BLaER1 (cell line): Measurements from ENCODE around the gene PCCA.
"Not testable (repeated sequence)": the region's sequence is repeated elsewhere in the genome, so short reads cannot be mapped to it uniquely, and the experiment has no call there.

ENCODE experiments used
- H3K27ac ChIP-seq: shearing (Covaris generic); formaldehyde crosslinking; 2 replicates; pipeline ENCODE4 v1.8.1; 2022
- H3K27me3 ChIP-seq: shearing (Covaris generic); formaldehyde crosslinking; 2 replicates; pipeline ENCODE4 v1.8.1; 2022
- H3K36me3 ChIP-seq: shearing (Covaris generic); formaldehyde crosslinking; 2 replicates; pipeline ENCODE4 v1.8.1; 2022
- H3K4me1 ChIP-seq: shearing (Covaris generic); formaldehyde crosslinking; 2 replicates; pipeline ENCODE4 v1.8.1; 2022
- H3K4me2 ChIP-seq: shearing (Covaris generic); formaldehyde crosslinking; 2 replicates; pipeline ENCODE4 v1.8.1; 2022
- H3K4me3 ChIP-seq: shearing (Covaris generic); formaldehyde crosslinking; 2 replicates; pipeline ENCODE4 v1.8.1; 2022
- H3K9ac ChIP-seq: shearing (Covaris generic); formaldehyde crosslinking; 2 replicates; pipeline ENCODE4 v1.8.1; 2022
- H3K9me3 ChIP-seq: shearing (Covaris generic); formaldehyde crosslinking; 2 replicates; pipeline ENCODE4 v1.8.1; 2022
- H4K20me1 ChIP-seq: shearing (Covaris generic); formaldehyde crosslinking; 2 replicates; pipeline ENCODE4 v1.8.1; 2022
- Cebpa-rat ChIP-seq: shearing (Covaris generic); IDR thresholded peaks from 2 replicates; pipeline ENCODE4 v1.8.1; 2022

The PCCA gene

GRCh38 chr13:100266026-100266425 lies 177.1 kb downstream of the PCCA start:
- H3K4me2 ChIP-seq = no peak overlapping the region
- H3K27ac ChIP-seq = no peak overlapping the region
- H3K9me3 ChIP-seq = no peaks in the 10 kb centered on the region
- H3K27me3 ChIP-seq = no peaks in the 10 kb centered on the region
- H3K4me3 ChIP-seq = no peak overlapping the region
- H4K20me1 ChIP-seq = no peaks in the 10 kb centered on the region
- no peak overlapping the region for H3K9ac ChIP-seq
- TF ChIP-seq Cebpa-rat = no peak
- no peaks in the 10 kb centered on the region for H3K4me1 ChIP-seq
- H3K36me3 ChIP-seq = peaks cover 3% of the 10 kb centered on the region; the same call in 1 of the 2 replicates

GRCh38 chr13:100269837-100270236 lies 180.9 kb downstream of the PCCA start:
- Histone ChIP-seq H3K4me2 (no peak overlapping the region), H3K9ac (no peak overlapping the region), H3K4me1 (peaks cover 19% of the 10 kb centered on the region), H3K9me3 (no peaks in the 10 kb centered on the region), H3K27ac (no peak overlapping the region), H3K4me3 (no peak overlapping the region), H4K20me1 (no peaks in the 10 kb centered on the region), H3K27me3 (no peaks in the 10 kb centered on the region), H3K36me3 (peaks cover 3% of the 10 kb centered on the region; the same call in 1 of the 2 replicates)
- TF ChIP-seq Cebpa-rat = no peak

GRCh38 chr13:100273138-100273537 lies 184.2 kb downstream of the PCCA start:
- TF ChIP-seq Cebpa-rat = no peak
- Histone ChIP-seq H3K4me1 (peaks cover 30% of the 10 kb centered on the region), H3K4me3 (no peak overlapping the region), H3K9me3 (no peaks in the 10 kb centered on the region), H3K27ac (no peak overlapping the region), H4K20me1 (no peaks in the 10 kb centered on the region), H3K36me3 (peaks cover 3% of the 10 kb centered on the region; the same call in 1 of the 2 replicates), H3K9ac (no peak overlapping the region), H3K27me3 (no peaks in the 10 kb centered on the region), H3K4me2 (peak overlapping the region; percentile 78)

GRCh38 chr13:100273552-100273951 lies 184.7 kb downstream of the PCCA start:
- peaks cover 30% of the 10 kb centered on the region for H3K4me1 ChIP-seq
- no peaks in the 10 kb centered on the region for H4K20me1 ChIP-seq
- H3K4me3 ChIP-seq = no peak overlapping the region
- no peak overlapping the region for H3K9ac ChIP-seq
- TF ChIP-seq Cebpa-rat = no peak
- H3K9me3 ChIP-seq = no peaks in the 10 kb centered on the region
- no peak overlapping the region for H3K27ac ChIP-seq
- H3K4me2 ChIP-seq = peak overlapping the region; percentile 78
- peaks cover 3% of the 10 kb centered on the region; the same call in 1 of the 2 replicates for H3K36me3 ChIP-seq
- H3K27me3 ChIP-seq = no peaks in the 10 kb centered on the region

GRCh38 chr13:100274942-100275506 lies 186.1 kb downstream of the PCCA start:
- Histone ChIP-seq H3K9me3 (no peaks in the 10 kb centered on the region), H3K36me3 (no peaks in the 10 kb centered on the region), H3K4me1 (peaks cover 30% of the 10 kb centered on the region), H3K4me2 (peak overlapping the region; percentile 78), H3K27ac (peak overlapping the region; percentile 31; the same call in 1 of the 2 replicates), H3K9ac (no peak overlapping the region), H3K27me3 (no peaks in the 10 kb centered on the region), H4K20me1 (no peaks in the 10 kb centered on the region), H3K4me3 (no peak overlapping the region)
- no peak for TF ChIP-seq Cebpa-rat

GRCh38 chr13:100275746-100276145 lies 186.9 kb downstream of the PCCA start:
- peak overlapping the region; percentile 78; the same call in 1 of the 2 replicates for H3K4me2 ChIP-seq
- TF ChIP-seq Cebpa-rat = no peak
- H3K9ac ChIP-seq = no peak overlapping the region
- H4K20me1 ChIP-seq = no peaks in the 10 kb centered on the region
- peaks cover 30% of the 10 kb centered on the region for H3K4me1 ChIP-seq
- no peak overlapping the region for H3K4me3 ChIP-seq
- no peaks in the 10 kb centered on the region for H3K27me3 ChIP-seq
- no peaks in the 10 kb centered on the region for H3K36me3 ChIP-seq
- H3K9me3 ChIP-seq = no peaks in the 10 kb centered on the region
- H3K27ac ChIP-seq = no peak overlapping the region

GRCh38 chr13:100280681-100281080 lies 191.8 kb downstream of the PCCA start:
- TF ChIP-seq Cebpa-rat = no peak

GRCh38 chr13:100282306-100282705 lies 193.4 kb downstream of the PCCA start:
- not testable (repeated sequence) for H3K27ac ChIP-seq, H3K36me3 ChIP-seq, H3K9ac ChIP-seq, H3K4me2 ChIP-seq, H3K27me3 ChIP-seq, H4K20me1 ChIP-seq, H3K9me3 ChIP-seq, H3K4me1 ChIP-seq, H3K4me3 ChIP-seq

More at GRCh38 chr13:100280681-100281080, 191.8 kb downstream of the PCCA start:
- H3K36me3 ChIP-seq = no peaks in the 10 kb centered on the region
- no peak overlapping the region for H3K9ac ChIP-seq
- H3K9me3 ChIP-seq = no peaks in the 10 kb centered on the region
- H3K27ac ChIP-seq = no peak overlapping the region
- H3K4me1 ChIP-seq = peaks cover 3% of the 10 kb centered on the region
- H4K20me1 ChIP-seq = no peaks in the 10 kb centered on the region
- no peaks in the 10 kb centered on the region for H3K27me3 ChIP-seq
- no peak overlapping the region for H3K4me2 ChIP-seq
- H3K4me3 ChIP-seq = no peak overlapping the region

GRCh38 chr13:100290165-100290801 lies 201.4 kb downstream of the PCCA start:
- Histone ChIP-seq H3K9ac (no peak overlapping the region), H3K27me3 (no peaks in the 10 kb centered on the region), H3K36me3 (no peaks in the 10 kb centered on the region), H3K4me2 (no peak overlapping the region), H3K4me3 (no peak overlapping the region), H3K9me3 (no peaks in the 10 kb centered on the region), H3K27ac (no peak overlapping the region), H4K20me1 (no peaks in the 10 kb centered on the region), H3K4me1 (no peaks in the 10 kb centered on the region)
- no peak for TF ChIP-seq Cebpa-rat

- no peaks in the 10 kb centered on the region for H3K4me1 ChIP-seq
- H3K27ac ChIP-seq = no peak overlapping the region
- no peaks in the 10 kb centered on the region for H3K27me3 ChIP-seq
- no peak for TF ChIP-seq Cebpa-rat
- no peaks in the 10 kb centered on the region for H3K36me3 ChIP-seq
- no peaks in the 10 kb centered on the region for H4K20me1 ChIP-seq
- no peaks in the 10 kb centered on the region for H3K9me3 ChIP-seq
- H3K9ac ChIP-seq = no peak overlapping the region
- H3K4me3 ChIP-seq = no peak overlapping the region
- no peak overlapping the region for H3K4me2 ChIP-seq
Measured at GRCh38 chr13:100291624-100292023, 202.7 kb downstream of the PCCA start.

- Histone ChIP-seq H3K9ac (no peak overlapping the region), H3K4me1 (no peaks in the 10 kb centered on the region), H3K4me2 (no peak overlapping the region), H4K20me1 (no peaks in the 10 kb centered on the region), H3K36me3 (no peaks in the 10 kb centered on the region), H3K4me3 (no peak overlapping the region), H3K27ac (no peak overlapping the region), H3K27me3 (no peaks in the 10 kb centered on the region), H3K9me3 (peaks cover 5% of the 10 kb centered on the region; the same call in 1 of the 2 replicates)
- no peak for TF ChIP-seq Cebpa-rat
Measured at GRCh38 chr13:100297413-100297812, 208.5 kb downstream of the PCCA start.
